B cell (primary cell): ENCODE data around the gene PITPNM1.

ENCODE experiments used
- EZH2 ChIP-seq: IDR thresholded peaks from 2 replicates; pipeline ENCODE4 v1.6.1; 2012; ENCODE audit warnings: borderline replicate concordance, low read depth, mild to moderate bottlenecking, moderate library complexity, low read length; ENCODE audit not compliant: insufficient read depth, poor library complexity, severe bottlenecking
- TF ChIP-seq, protein P1 (sequence below): fragments of 200-600 bp; IDR thresholded peaks from one replicate; pipeline ENCODE4 v1.8.0; 2022; ENCODE audit warnings: antibody characterized with exemption, mild to moderate bottlenecking

DNA sequence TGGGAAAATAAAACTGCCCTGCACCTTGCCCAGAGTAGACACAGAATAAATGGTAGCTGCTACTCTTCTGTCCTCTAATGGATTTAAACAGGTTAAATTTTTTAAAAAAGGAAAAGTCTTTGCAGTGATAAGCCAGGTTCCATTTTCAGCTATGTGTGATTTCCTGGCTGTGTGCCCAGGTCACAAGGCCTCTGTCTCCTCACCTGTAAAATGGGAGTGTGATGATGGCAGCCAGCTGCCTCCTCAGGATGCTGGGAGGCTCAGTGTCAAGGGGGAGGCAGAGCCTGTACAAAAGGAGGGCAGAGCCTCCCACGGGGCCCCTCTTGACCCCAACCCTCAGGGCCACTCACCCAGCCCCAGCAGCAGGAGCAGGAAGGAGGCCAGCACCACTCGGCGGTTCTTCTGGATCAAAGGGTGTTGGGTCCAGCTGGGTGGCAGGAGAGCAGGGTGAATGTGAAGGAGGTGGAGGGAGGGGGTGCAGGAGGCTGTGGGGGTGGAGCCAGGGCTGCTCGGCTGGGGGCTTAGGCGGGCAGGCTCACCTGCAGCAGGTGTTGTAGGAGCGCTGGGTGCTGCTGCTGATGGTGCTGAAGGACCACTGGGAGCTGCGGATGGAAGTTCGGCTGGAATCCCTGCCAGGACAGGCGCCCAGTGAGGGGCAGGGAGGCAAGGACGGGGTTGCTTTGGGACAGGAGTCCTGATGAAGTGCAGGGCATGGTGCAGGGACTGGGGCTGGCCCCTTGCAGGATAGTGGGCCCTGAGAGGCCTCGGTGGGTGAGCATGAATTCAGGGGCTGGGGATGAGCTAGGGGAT lies 38.0 kb downstream of the PITPNM1 start:
- TF ChIP-seq EZH2 = no peak
- TF ChIP-seq, protein P1, sequence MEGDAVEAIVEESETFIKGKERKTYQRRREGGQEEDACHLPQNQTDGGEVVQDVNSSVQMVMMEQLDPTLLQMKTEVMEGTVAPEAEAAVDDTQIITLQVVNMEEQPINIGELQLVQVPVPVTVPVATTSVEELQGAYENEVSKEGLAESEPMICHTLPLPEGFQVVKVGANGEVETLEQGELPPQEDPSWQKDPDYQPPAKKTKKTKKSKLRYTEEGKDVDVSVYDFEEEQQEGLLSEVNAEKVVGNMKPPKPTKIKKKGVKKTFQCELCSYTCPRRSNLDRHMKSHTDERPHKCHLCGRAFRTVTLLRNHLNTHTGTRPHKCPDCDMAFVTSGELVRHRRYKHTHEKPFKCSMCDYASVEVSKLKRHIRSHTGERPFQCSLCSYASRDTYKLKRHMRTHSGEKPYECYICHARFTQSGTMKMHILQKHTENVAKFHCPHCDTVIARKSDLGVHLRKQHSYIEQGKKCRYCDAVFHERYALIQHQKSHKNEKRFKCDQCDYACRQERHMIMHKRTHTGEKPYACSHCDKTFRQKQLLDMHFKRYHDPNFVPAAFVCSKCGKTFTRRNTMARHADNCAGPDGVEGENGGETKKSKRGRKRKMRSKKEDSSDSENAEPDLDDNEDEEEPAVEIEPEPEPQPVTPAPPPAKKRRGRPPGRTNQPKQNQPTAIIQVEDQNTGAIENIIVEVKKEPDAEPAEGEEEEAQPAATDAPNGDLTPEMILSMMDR = no peak
